Neural crest cell (in vitro differentiated cells): ENCODE measurements around the gene CYP2W1. TPM values are rescaled to one million over a fixed set of nuclear protein-coding genes. Genes with fewer than 3 reads are reported as not detected.

Experiments
- DNase-seq: peaks from one replicate; pipeline ENCODE4 v3.0.0; 2021; ENCODE audit warnings: low read depth, mixed read lengths, low spot score
- H3K27ac Mint-ChIP-seq: one replicate; pipeline ENCODE4 v1.8.0; 2021; ENCODE audit warnings: mild to moderate bottlenecking, mixed read lengths; ENCODE audit not compliant: unreplicated experiment
- H3K27me3 Mint-ChIP-seq: 2 replicates; pipeline ENCODE4 v1.8.0; 2021; ENCODE audit warnings: low read depth, mild to moderate bottlenecking, mixed read lengths
- H3K36me3 Mint-ChIP-seq: 2 replicates; pipeline ENCODE4 v1.8.0; 2021; ENCODE audit warnings: low read depth, mild to moderate bottlenecking, mixed read lengths
- H3K4me1 Mint-ChIP-seq: 2 replicates; pipeline ENCODE4 v1.8.0; 2021; ENCODE audit warnings: mixed read lengths
- H3K4me3 Mint-ChIP-seq: one replicate; pipeline ENCODE4 v1.8.0; 2021; ENCODE audit warnings: mild to moderate bottlenecking, mixed read lengths
- H3K9me3 Mint-ChIP-seq: 2 replicates; pipeline ENCODE4 v1.8.0; 2021; ENCODE audit warnings: mixed read lengths
- total RNA-seq: library from RNA; stranded (reverse); gene quantifications from 2 replicates; pipeline ENCODE4 v1.2.1, GENCODE V29; 2021
- TF ChIP-seq, protein P1 (sequence below): fragments of 200-600 bp; sonication (generic); conservative IDR thresholded peaks from 2 replicates; pipeline ENCODE4 v1.5.0; 2021; ENCODE audit warnings: antibody characterized with exemption, mild to moderate bottlenecking

Gene CYP2W1
- total RNA-seq, 1 donor from 2014 or later: not detected

DNA sequence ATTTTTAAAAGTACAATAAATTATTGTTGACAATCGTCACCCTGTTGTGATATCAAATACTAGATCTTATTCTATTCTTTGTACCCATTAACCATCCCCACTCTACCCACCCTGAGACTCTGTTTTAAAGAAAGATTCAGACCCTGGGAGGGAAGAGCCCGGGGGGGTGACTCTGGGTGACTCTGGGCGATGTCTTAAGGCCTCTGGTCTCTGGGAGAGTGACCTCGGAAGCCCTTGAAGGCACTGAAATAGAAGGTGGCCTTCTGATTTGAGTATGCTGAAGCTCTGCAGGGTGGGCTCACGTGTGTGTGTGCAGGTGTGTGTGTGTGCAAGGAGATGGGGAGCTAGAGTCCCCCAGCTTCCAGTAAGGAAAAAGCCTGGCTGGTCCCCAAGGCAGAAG lies 38.2 kb upstream of the CYP2W1 start:
- Mint-ChIP-seq H3K27ac (no peak overlapping the region), H3K36me3 (no peaks in the 10 kb centered on the region), H3K27me3 (peaks cover 31% of the 10 kb centered on the region), H3K4me3 (no peak overlapping the region), H3K4me1 (no peaks in the 10 kb centered on the region), H3K9me3 (peaks cover 6% of the 10 kb centered on the region)
- TF ChIP-seq, protein P1, sequence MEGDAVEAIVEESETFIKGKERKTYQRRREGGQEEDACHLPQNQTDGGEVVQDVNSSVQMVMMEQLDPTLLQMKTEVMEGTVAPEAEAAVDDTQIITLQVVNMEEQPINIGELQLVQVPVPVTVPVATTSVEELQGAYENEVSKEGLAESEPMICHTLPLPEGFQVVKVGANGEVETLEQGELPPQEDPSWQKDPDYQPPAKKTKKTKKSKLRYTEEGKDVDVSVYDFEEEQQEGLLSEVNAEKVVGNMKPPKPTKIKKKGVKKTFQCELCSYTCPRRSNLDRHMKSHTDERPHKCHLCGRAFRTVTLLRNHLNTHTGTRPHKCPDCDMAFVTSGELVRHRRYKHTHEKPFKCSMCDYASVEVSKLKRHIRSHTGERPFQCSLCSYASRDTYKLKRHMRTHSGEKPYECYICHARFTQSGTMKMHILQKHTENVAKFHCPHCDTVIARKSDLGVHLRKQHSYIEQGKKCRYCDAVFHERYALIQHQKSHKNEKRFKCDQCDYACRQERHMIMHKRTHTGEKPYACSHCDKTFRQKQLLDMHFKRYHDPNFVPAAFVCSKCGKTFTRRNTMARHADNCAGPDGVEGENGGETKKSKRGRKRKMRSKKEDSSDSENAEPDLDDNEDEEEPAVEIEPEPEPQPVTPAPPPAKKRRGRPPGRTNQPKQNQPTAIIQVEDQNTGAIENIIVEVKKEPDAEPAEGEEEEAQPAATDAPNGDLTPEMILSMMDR: no peak
- DNase-seq: no peak

DNA sequence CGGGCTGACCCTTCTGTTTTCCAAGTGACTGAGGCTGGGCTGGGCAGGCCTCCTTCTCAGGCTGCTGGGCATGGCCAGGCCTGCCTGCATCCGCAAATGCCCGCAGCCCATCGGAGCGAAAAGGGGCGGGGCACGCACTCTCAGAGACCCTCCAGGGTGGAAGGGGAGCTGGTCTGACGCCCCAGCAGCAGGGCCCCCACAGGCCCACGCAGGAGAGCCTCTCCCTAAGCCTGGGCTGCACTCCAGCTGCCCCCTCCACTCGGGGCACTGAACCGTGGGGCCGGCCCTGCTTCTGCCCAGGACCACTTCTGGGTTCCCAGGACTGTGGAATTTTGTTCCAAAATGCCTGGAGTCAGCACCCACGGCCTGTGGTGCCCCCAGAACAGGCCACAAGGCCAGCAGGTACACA lies 37.8 kb upstream of the CYP2W1 start:
- no peaks in the 10 kb centered on the region for H3K36me3 Mint-ChIP-seq
- H3K27ac Mint-ChIP-seq: no peak overlapping the region
- TF ChIP-seq, protein P1: no peak

DNA sequence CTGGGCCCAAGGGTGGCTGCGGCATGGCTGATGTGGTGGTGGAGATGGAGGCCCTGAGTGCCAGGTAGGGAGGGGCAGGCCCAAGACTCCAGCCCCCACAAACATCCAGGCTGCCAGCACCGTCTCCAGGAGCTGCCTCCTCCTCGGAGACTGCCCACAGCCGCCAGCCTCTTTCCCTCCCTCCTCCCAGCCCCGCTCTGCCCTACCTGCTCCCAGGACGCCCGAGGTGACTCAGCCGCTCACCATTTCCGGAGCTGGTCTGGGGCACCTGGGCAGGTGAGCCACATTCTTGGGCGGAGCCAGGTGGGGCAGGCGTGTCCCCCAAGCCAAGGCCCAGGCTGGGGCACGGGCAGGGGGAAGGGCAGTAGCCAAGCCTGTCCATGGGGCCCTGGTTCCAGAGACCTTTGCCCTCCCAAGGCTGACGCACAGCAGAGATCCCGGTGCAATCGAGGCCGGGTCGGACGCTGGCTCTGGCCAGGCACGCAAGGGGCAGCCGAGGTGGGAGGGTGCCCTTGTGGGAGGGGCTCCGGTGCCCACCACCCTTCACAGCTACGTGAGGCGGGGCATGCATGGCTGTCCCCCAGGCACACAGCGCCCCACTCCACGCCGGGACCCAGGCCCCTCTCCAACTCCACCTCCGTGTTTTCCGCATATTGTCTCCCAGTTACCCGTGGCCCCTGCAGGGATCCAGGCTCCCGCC lies 37.3 kb upstream of the CYP2W1 start:
- no peak for DNase-seq
- H3K36me3 Mint-ChIP-seq: no peaks in the 10 kb centered on the region
- no peak overlapping the region for H3K4me3 Mint-ChIP-seq
- TF ChIP-seq, protein P1: no peak
- no peaks in the 10 kb centered on the region for H3K9me3 Mint-ChIP-seq
- no peaks in the 10 kb centered on the region for H3K4me1 Mint-ChIP-seq
- H3K27ac Mint-ChIP-seq: no peak overlapping the region
- H3K27me3 Mint-ChIP-seq: peaks cover 21% of the 10 kb centered on the region

More for the DNA sequence above, 37.8 kb upstream of the CYP2W1 start:
- Mint-ChIP-seq H3K9me3 (peaks cover 2% of the 10 kb centered on the region), H3K4me3 (no peak overlapping the region), H3K27me3 (peaks cover 27% of the 10 kb centered on the region), H3K4me1 (no peaks in the 10 kb centered on the region)
- no peak for DNase-seq

DNA sequence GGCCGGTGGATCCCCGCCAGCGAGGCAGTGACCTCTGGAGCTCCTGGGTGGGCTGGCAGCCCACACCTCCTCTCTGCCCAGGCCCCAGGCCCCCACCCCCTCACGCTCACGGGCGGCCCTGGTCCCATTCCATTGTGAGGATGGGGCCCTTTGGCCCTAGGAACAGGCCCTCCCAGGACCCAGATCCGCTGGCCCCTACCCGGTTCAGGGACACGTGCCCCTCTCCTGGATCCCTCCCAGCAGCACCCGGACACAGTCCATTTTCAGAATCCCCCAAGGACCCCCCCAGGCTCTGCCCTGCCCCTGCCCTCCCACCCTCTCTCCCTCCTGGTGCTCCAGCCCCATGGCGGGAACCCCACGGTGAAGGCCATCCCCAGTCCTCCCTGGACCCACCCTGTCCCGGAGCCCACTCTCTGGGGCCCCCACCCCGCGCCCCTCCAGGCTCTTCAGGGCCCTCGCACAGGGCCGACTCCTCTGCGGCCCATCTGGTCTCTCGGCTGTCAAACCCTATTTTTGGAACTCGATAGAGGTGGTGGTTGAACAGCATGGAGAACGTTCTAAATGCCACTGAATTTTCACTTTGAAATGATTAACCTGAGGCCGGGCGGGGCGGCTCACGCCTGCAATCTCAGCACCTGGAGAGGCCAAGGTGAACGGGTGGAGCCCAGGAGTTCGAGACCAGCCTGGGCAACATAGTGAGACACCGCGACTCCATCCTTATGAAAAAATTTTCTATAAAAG lies 36.6 kb upstream of the CYP2W1 start:
- no peaks in the 10 kb centered on the region for H3K36me3 Mint-ChIP-seq
- TF ChIP-seq, protein P1: no peak
- H3K27ac Mint-ChIP-seq: no peak overlapping the region
- no peaks in the 10 kb centered on the region for H3K9me3 Mint-ChIP-seq
- H3K4me3 Mint-ChIP-seq: no peak overlapping the region
- H3K4me1 Mint-ChIP-seq: no peaks in the 10 kb centered on the region
- H3K27me3 Mint-ChIP-seq: peaks cover 14% of the 10 kb centered on the region
- no peak for DNase-seq

DNA sequence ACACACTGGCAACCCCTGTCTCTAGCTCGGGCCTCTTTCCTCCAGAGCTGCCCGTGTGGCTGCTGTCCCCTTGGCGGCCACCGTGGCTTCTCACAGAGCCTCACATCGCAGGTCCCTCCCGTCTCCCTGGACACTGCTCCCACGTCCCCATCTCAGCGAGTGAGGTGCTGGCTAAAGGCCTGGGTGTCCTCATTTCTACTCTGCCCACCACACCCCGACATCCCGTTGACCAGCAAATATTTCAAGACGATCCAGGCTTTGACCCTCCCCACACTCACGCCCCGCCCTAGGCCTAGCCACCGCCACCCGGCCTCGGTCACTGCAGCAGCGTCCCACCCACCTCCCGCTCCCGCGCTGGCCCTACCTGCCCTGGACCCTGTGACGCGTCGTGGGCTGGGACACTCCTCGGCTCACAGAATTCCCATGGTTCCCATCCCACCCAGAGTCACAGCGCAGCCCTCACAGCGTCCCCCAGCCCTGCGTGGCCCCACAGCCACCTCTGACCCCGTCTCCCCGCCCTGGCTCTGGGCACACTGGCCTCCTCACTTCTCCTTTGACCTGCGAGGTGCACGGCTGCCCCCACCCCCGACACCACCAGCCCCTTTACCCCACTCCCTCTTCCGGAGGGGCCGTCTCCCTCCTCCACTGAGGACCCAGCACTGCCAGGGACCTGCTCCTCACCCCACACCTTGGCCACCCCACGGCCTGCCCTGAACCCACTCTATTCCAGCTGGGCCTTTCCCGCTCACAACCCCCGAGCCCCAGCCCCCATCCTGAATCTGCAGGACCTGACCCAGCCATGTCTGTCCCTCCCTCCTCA lies 35.4 kb upstream of the CYP2W1 start:
- DNase-seq: no peak
- H3K27ac Mint-ChIP-seq: no peak overlapping the region
- no peaks in the 10 kb centered on the region for H3K9me3 Mint-ChIP-seq
- H3K27me3 Mint-ChIP-seq: peaks cover 9% of the 10 kb centered on the region
- TF ChIP-seq, protein P1: no peak
- no peaks in the 10 kb centered on the region for H3K36me3 Mint-ChIP-seq
- H3K4me1 Mint-ChIP-seq: no peaks in the 10 kb centered on the region
- no peak overlapping the region for H3K4me3 Mint-ChIP-seq
